IPS DF 19.7 (cell line): ENCODE data around the gene GRAMD1A.
"Not testable (repeated sequence)": the region's sequence is repeated elsewhere in the genome, so short reads cannot be mapped to it uniquely, and the experiment has no call there.

Experiments
- DNase-seq: peaks from one replicate; pipeline ENCODE4 v3.0.0-alpha.2; 2013; ENCODE audit warnings: low read depth, low spot score

The GRAMD1A gene

DNA sequence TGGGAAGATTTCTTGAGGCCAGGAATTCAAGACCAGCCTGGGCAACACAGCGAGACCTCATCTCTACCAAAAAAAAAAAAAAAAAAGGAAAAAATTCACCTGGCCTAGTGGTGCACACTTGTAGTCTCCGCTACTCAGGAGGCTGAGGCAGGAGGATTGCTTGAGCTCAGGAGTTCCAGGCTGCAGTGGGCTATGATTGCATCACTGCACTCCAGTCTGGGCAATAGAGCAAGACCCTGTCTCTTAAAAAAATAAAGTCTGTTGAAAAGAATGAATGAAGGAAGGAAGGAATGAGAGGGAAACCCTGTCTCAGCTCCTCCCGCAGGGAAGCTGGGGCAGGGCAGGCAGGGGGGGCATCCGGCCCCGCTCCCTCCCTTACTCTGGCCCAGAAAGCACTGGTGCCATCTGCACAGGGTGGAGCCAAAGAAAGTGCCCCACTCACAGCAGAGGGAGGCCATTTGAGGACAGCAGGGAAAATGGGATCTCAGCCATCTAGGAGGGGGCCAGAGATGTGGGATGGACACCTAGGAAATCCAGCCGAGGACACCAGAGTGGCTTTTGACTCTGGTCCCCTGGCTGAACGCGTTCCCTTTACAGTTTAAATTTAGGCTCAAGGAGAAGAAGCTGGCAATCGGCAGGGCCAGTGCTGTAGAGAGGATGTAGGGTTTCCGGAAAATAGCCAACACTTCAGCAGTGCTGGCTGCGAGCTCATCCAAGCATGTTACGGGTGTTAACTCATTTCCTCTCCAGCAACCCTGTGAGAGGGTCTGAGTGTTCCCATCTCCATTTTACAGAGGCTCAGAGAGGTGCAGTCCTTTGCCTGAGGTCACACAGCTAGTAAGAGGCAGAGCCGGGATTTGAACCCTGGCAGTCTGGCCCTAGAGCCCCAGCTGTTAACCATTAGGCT lies 37.8 kb downstream of the GRAMD1A start:
- no peak for DNase-seq

DNA sequence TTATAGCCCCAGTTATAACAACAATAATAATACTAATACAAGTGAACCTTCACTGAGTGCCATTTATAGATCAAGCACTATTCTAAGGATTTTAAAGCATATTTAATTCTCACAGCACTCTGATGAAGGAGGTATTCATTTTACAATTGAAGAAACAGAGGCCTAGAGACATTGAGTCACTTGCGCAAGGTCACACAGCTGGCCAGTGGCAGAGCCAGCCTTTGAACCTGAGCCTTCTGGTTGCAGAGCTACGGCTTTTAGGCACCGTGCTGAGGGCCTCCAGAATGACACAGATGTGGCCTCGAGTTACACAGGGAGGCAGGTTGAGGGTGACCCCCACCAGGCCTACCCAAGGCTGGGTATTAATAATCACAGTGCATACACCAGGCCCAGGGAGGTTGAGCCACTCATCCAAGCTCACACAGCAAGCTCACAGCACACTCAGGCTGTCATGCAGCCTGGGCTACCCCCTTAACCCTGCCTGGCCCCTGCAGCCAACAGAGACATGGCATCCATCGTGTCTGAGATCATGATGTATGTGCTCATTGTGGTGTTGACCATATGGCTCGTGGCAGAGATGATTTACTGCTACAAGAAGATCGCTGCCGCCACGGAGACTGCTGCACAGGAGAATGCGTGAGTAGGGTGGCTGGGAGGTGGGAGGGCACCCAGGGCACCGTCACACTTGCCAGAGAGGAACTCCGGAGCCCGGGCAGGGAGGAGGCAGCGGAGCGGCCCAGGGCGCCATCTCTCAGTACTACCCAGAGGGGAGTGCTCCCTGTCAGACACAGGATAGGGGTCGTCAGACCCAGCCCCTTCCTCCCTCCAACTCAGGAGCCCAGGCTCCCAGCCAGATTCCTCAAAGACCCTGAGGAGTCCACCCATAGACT lies 38.7 kb downstream of the GRAMD1A start:
- DNase-seq: no peak

DNA sequence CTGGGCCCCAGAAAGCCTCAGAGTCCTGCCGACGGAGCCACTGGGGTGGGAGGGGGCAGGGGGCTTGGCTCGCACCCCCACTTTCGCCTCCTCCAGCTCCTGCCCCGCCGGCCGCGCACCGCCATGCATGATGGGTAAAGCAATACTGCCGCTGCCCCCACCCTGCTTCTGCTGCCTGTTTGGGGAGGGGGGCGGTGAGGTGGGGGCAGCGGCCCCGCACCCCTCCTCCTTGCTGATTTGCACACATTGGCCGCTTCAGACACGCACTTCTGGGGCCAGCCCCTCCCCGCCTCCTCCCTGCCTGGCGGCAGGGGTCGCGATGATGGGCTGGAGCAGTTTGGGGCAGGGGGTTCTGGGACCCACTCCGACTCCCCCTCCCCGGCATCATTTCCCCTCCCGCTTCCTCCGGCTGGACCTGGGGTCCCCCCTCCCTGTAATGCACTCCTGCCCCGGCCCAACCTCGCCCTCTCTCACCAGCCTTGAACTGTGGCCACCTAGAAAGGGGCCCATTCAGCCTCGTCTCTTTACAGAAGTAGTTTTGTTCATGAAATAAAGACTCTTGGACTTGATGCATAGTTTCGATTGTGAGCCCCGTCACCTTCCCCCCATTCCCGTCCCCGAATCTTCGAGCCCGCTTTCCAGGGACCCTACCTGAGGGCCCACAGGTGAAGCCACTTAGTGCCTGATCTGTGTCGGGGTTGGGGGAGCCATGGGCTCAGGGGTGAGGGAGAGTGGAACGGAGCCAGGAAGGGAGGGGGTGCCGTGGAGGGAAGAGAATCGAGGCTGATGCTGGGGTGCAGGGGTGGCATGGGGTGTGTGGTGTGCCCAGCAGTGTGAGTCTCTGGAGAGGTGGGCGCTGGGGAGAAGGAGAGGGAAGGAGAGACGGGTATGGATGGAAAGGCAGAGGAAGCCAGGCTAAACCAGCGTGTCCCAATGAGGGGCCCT lies 40.0 kb downstream of the GRAMD1A start:
- no peak for DNase-seq

DNA sequence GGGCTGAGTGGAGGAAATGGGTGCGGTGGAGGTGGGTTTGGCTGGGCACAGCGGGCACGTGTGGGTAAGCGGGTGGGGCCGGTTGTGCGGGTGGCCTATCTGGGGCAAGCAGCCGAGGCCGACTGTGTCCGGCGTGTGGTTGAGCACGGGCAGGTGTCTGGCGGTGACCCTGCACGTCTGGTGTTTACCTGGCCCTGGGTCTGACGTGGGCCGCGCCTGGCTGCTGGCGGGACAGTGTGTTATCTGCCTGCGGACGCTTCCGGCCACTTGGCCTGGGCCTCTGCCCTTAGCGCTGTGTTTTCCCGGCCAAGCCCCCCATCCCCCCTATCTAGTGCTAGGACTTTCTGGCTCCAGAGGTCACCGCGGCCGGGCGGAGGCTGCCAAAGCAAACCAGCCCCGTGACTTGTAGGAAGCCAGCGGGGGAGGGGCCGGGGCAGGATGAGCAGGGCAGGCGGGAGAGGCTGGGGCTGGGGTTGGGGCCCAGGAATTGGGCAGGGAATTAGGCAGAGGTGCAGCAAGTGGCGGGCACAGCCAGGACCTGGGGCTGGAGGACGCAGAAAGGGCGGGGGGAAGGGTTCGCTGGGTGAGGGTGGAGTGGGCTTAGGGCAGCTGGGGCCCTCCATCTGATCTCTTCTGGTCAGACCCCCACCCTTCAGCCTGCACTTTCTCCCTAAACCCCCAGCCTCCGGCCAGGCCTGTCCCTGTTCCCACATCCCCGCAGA lies 40.9 kb downstream of the GRAMD1A start:
- no peak for DNase-seq

DNA sequence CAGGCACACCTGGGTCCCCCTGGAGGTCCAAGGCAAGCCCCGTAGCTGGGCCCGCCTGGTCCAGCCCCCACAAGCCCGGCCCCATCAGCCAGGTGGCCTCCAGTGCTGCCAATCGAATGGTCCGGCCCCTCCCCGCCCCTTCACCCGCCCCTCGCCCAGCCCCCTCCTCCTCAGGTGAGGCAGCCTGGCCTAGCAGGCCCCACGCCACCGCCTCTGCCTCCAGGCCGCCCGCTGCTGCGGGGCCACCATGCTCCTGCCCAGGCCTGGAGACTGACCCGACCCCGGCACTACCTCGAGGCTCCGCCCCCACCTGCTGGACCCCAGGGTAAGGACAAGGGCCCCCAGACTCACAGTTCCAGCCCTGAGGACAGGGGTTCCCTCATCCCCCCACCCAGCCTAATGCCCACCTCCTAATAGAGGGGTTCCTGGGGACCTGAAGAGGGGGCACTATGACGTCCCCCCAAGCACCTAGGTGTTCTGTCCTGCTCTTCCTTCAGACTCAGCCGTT lies 41.5 kb downstream of the GRAMD1A start, which contains the start of gene HPN:
Gene HPN, plus strand, starts transcription at position 174 of the 508 bp plus-strand sequence. CDS start 786 bp downstream, outside the sequence.
- DNase-seq: no peak

DNA sequence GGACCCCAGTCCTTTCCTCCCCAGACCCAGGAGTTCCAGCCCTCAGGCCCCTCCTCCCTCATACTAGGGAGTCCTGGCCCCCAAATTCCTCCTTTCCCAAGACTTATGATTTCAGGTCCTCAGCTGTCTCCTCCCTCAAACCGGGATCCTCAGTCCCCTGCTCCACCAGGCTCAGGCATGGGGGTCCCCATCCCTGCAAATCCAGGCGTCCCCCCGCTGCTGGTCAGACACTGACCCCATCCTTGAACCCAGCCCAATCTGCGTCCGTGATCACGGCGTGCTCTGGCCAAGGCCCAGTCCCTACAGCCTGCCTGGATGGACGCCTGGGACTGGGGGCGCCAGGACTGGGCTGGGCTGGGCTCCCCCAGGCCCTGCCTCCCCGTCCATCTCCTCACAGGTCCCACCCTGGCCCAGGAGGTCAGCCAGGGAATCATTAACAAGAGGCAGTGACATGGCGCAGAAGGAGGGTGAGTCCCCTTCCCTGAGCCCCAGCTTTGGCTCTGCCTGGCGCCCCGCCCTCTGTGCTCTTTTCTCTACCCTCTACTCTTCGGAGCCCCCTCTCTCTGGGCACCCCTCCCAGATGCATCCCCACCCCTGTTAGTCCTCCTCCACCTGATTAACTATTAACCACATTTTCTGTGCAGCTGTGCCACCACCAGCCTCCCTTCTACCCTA lies 42.1 kb downstream of the GRAMD1A start:
- DNase-seq: no peak

DNA sequence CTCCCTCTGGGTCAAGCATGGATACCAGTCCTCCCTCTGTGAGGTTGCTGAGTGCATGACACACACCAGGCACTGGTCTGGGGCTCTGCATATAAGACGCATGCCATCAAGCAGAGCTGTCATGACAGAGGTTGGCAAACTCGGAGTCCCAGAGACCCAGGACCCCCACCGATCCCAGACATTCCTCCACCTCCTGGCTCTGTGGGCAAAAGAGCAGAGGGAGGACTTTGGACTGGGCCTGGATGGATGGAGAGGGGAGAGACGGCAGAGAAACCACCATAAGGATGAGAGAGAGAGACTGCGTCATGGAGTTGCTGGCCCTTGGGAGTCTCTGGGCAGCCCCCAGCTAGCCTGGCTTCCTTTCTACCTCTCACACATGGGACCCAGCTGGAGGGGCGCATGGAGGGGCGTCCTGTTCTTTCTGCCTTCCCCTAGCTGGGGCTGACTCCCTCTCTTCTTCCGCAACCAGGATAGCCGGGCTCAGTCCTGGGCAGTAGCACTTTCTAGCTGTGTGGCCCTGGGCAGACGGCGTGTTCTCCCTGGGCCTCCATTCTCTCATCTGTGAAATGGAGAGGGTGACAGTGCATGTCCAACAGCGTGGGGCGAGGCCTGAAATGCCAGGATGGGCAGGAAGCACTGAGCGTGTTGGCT lies 43.0 kb downstream of the GRAMD1A start:
- DNase-seq: no peak

DNA sequence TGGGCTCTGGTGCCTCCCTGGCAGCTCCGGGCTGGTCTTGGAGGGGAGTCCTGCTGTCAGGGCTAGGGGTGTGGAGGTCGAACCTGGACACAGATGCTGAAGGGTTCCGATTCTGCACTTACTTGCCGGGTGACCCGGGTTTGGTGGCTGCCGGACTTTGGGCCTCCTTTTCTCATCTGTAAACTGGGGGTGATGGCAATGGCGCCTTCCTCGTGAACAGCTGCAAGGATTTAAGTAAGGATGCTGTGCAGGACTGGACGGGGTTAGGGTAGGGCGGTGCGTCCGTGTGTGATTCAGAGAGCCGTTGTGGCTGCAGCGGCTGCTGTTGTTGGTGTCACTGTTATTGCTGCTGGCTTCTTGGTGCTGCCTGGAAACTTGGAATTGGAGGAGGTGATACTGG lies 43.8 kb downstream of the GRAMD1A start:
- no peak for DNase-seq

DNA sequence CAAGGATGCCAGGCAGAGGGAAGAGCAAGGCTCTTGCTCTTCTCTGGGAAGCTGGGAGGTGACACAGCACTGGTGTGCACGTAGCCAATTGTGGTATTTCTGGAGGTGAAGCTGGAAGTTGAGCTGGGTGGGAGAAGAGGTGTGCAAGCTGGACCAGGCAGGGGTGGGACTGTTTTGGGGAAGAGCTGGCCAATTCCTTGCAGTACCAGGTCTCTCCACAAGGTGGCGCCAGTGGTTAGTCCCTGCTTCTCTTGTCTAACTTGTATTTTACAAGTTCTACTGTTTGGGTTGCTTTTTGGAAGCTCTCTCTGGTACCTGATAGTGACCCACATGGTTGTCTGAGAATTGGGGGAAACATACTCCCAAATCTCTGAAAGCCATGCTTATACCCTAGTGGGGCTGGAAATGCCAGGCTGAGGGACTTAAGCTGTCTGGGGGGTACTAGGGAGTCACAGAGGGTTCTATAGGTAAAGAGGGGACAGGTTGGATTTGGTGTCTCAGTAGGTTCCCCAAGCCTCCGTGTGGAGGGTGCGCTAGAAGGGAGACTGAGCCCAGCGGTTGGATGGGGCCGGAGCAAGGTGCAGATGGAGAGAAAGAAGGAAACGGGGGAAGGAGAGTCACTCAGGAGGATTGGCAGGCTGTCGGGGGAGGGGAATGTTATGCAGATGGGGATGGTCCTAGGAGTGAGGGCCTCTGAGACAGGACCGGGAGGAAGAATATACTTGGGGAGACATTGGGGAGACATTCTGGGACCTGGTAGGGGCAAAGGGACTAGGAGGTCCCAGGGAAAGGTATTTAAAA lies 44.4 kb downstream of the GRAMD1A start:
- no peak for DNase-seq

DNA sequence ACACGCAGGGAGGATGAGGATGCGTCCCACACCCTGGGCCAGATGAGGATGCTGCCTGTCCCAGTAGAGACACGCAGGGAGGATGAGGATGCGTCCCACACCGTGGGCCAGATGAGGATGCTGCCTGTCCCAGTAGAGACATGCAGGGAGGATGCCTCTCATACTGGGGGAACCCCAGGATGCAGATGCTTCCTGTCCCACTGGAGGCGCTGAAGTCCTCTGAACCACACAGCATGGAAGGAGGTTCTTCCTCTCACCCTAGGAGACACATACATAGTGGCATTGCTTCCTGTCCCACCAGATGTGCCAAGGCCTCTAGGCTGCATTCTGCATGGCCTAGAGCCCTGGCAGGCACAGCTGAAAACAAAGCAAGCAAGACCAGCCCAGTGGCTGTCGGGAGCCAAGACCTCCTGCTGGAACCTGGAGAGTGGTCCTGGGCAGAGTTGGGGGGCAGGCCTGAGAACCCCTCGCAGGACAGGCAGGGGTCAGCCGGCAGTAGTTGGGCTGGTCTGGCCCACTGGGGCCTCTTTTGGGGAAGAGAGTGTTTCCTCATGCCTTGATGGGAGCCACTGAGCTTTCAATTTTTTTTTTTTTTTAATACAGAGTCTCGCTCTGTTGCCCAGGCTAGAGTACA lies 45.7 kb downstream of the GRAMD1A start:
- no peak for DNase-seq

DNA sequence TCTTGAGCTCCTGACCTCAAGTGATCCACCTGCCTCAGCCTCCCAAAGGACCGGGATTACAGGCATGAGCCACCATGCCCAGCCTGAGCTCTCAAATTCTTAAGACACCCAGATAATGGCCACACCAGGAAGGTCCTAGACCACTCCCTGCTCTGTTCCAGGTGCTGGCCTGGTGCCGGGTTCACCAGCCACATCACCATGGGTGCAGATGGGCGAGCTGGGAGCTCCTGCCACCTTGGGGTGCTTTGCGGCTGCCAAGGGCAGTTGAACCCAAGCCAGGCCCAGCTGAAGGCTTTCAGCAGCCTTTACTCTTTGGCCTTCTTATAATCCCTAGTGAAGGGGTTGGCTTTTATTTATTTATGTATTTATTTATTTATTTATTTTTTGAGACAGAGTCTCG lies 46.3 kb downstream of the GRAMD1A start:
- DNase-seq: no peak

DNA sequence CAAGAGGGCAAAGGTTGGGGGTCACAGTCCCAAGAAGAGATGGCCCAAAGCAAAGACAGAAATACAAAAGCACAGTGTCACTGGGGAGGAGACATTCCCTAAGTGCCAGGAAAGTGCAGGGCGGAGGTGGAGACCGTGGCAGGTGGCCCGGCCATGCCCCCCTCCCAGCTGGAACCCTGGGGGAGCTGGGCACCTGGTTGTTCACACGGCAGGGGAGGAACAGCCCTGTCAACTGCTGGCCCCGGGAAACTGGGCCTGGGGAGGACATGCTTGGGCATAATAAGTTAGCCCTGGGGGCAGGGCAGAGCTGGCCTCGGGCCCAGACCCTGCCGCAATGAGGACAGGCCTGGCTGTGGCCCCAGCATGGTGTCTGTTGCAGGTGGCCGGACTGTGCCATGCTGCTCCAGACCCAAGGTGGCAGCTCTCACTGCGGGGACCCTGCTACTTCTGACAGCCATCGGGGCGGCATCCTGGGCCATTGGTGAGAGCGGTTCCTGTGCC lies 48.8 kb downstream of the GRAMD1A start:
- no peak for DNase-seq

DNA sequence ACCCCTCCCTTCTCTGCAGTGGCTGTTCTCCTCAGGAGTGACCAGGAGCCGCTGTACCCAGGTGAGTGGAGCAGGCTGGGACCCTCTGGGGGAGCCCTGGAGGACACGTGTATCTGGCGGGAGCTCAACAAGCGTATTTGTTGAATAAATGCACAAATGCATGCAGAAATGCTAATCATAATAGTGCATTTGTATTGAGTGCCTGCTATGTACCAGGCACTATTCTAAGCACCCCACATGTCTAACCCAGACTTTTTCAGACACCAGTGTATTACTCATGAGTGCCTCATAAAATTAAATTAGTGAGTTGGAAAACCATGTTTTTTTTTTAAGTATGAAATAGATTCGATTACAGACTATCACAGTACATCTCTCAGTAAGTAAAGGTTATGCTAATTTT lies 49.3 kb downstream of the GRAMD1A start:
- DNase-seq: no peak

DNA sequence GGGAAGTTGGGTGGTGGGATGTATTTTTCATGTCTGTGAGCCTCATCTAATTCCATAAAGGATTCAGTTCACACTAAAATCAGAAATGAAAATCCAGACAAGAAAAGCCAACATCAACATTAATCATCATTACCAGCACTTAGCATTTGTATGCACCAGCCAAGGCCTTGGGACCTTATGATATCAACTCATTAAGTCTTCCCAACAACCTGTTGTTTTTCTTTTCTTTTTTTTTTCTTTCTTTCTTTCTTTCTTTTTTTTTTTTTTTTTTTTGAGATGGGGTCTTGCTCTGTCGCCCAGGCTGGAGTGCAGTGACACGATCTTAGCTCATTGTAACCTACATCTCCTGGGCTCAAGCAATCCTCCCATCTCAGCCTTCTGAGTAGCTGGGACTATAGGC lies 50.5 kb downstream of the GRAMD1A start:
- DNase-seq: not testable (repeated sequence)

DNA sequence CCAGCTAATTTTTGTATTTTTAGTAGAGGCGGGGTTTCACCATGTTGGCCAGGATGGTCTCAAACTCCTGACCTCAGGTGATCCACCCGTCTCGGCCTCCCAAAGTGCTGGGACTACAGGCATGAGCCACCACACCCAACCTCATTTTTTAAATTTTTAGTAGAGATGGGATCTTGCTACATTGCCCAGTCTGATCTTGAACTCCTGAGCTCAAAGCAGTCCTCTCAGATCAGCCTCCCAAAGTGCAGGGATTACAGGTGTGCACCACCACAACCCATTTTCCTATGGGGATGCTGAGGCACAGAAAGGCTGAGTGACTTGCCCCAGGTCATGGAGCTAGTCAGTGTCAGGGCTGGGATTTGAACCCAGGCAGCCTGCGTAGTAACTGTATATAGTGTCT lies 51.1 kb downstream of the GRAMD1A start:
- DNase-seq: not testable (repeated sequence)

DNA sequence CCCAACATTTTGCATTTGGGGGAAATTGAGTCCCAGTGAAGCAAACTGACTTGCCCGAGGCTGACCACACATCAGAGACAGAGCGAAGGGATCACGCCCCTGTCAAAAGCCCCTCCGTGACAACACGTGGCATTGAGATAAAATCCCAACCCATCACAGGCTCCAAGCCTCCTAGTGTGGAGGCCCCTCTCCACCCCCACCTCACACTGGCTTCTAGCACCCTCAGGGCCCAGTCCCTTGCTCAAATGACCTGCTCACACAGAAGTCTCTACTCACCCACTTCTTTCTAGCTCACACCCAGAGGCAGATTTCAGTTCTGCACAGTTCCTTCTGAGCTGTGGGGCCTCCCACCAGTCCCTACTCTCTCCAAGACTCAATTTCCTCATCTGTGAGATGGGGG lies 51.7 kb downstream of the GRAMD1A start:
- no peak for DNase-seq

DNA sequence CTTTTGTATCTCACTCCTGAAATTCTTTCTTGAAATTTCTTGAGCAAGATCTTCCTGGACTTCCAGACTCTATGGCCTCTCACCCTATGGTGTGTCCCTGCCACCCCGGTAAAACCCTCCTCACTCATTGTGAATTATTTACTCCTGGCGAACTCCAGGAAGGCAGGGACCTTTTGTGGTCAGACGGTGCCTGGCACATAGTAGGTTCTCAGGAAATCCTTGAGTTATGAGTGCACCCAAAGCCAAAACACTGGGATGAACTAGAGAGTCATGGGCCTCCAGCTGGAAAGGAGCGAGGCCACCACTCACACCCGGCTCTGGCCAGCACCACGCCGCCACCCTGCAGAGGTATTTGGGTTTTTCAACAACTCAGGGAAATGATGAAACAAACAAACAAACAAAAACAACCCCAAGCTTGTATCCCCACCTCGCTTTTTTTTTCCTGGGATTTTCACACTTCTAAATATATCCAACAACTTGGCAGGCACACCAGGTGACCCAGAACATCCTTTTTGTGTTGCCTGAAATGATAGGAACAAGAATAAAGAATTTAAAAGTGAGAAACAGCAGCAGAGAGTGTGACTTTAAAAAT lies 52.6 kb downstream of the GRAMD1A start:
- no peak for DNase-seq
